K562 (cell line): ENCODE data around the gene ALOXE3. TPM values are rescaled to one million over a fixed set of nuclear protein-coding genes. Genes with fewer than 3 reads are reported as not detected.

Experiments used
- ADNP ChIP-seq: fragments of 200-800 bp; sonication (Bioruptor generic); IDR thresholded peaks from 2 replicates; pipeline ENCODE4 v1.6.1; 2016; ENCODE audit warnings: missing genetic modification characterization, missing compliant biosample characterization
- CCNT2 ChIP-seq: IDR thresholded peaks from 2 replicates; pipeline ENCODE4 v1.6.1; 2011; ENCODE audit warnings: borderline replicate concordance, low read depth, mild to moderate bottlenecking, moderate library complexity, mixed read lengths, low read length; ENCODE audit not compliant: insufficient read length; ENCODE audit errors: extremely low read depth
- COPS2 ChIP-seq: fragments of 450-650 bp; conservative IDR thresholded peaks from 2 replicates; pipeline ENCODE4 v1.6.1; 2016; ENCODE audit warnings: mild to moderate bottlenecking, moderate library complexity
- FOXJ3 ChIP-seq: sonication (generic); formaldehyde crosslinking; IDR thresholded peaks from 2 replicates; pipeline ENCODE4 v1.4.0; 2020; ENCODE audit warnings: mild to moderate bottlenecking, missing genetic modification reagents
- MEF2A ChIP-seq: IDR thresholded peaks from 2 replicates; pipeline ENCODE4 v1.6.1; 2011; ENCODE audit warnings: low read depth, mild to moderate bottlenecking, low read length, moderate library complexity; ENCODE audit not compliant: control insufficient read depth
- MYNN ChIP-seq, 2 experiments: sonication (generic); formaldehyde crosslinking in 1 of 2; IDR thresholded peaks; 2 replicates each; pipeline versions ENCODE4 v1.5.0 to v1.6.1; 2016 to 2020; ENCODE audit warnings: antibody characterized with exemption in 1 of 2, missing genetic modification reagents in 1 of 2
- NR2C2 ChIP-seq, 2 experiments: fragments of 200-800 bp in 1 of 2; sonication (Bioruptor generic) in 1 of 2; sonication (generic) in 1 of 2; formaldehyde crosslinking in 1 of 2; IDR thresholded peaks; 2 replicates each; pipeline versions ENCODE4 v1.6.1 to v1.8.0; 2016 to 2022; ENCODE audit warnings: mild to moderate bottlenecking in 1 of 2, missing compliant biosample characterization in 1 of 2, missing genetic modification characterization in 1 of 2, missing genetic modification reagents in 1 of 2
- POLR2B ChIP-seq: fragments of 450-650 bp; IDR thresholded peaks from 2 replicates; pipeline ENCODE4 v1.6.1; 2018; ENCODE audit warnings: low read depth; ENCODE audit not compliant: partially characterized antibody
- RB1 ChIP-seq: fragments of 450-650 bp; IDR thresholded peaks from 2 replicates; pipeline ENCODE4 v1.6.1; 2017; ENCODE audit warnings: low read depth, mild to moderate bottlenecking
- RBM39 ChIP-seq: fragments of 200-400 bp; formaldehyde crosslinking; optimal IDR thresholded peaks from 2 replicates; pipeline ENCODE3; 2018; ENCODE audit warnings: low read depth, low read length
- RFX7 ChIP-seq: fragments of 250-450 bp; sonication (Bioruptor Pico); IDR thresholded peaks from 2 replicates; pipeline ENCODE4 v1.5.1; 2021; ENCODE audit warnings: mild to moderate bottlenecking
- YBX1 ChIP-seq: fragments of 450-650 bp; IDR thresholded peaks from 2 replicates; pipeline ENCODE4 v1.7.1; 2016; ENCODE audit warnings: mild to moderate bottlenecking
- ZNF197 ChIP-seq: fragments of 200-800 bp; sonication (Bioruptor generic); IDR thresholded peaks from 2 replicates; pipeline ENCODE4 v1.6.1; 2016; ENCODE audit warnings: low read depth, missing genetic modification characterization, missing compliant biosample characterization
- ZNF830 ChIP-seq: fragments of 250-450 bp; sonication (Bioruptor Pico); IDR thresholded peaks from 2 replicates; pipeline ENCODE4 v1.5.0; 2021; ENCODE audit warnings: mild to moderate bottlenecking
- polyA plus RNA-seq, 8 experiments: library from polyadenylated mRNA; depleted of rRNA in 4 of 8; stranded (reverse) in 5 of 8; unstranded in 3 of 8; fragments of >200 nt; fragmentation: Nextera tagmentation in 2 of 8; fragmentation: Illumina TruSeq in 1 of 8; extraction: Ambion mirVana in 2 of 8; extraction: Trizol in 1 of 8; gene quantifications; 2 replicates each; pipeline versions ENCODE4 v1.2.1 to v1.2.3, GENCODE V29; 2011 to 2014; ENCODE audit warnings: inconsistent platforms in 1 of 8, missing spikeins in 1 of 8
- total RNA-seq, 7 experiments: library from RNA; depleted of rRNA in 6 of 7; stranded (reverse); fragments of >200 nt in 6 of 7; fragmentation: Illumina TruSeq in 2 of 7; extraction: Trizol in 2 of 7; gene quantifications; 2 replicates each; pipeline versions ENCODE4 v1.2.1 to v1.2.3, GENCODE V29; 2011 to 2021; ENCODE audit warnings: low replicate concordance in 1 of 7
- TF ChIP-seq, protein P1 (sequence below): sonication (generic); formaldehyde crosslinking; IDR thresholded peaks from 2 replicates; pipeline ENCODE4 v1.8.1; 2023; ENCODE audit warnings: mild to moderate bottlenecking, missing genetic modification reagents
- TF ChIP-seq, protein P2 (sequence below): fragments of 250-450 bp; sonication (Bioruptor Pico); IDR thresholded peaks from 2 replicates; pipeline ENCODE4 v1.8.0; 2022; ENCODE audit warnings: moderate library complexity, mild to moderate bottlenecking, inconsistent platforms
- TF ChIP-seq, protein P3 (sequence below): fragments of 150-350 bp; IDR thresholded peaks from 2 replicates; pipeline ENCODE4 v1.6.1; 2014; ENCODE audit warnings: low read depth, mild to moderate bottlenecking, low read length, borderline replicate concordance

ALOXE3 gene
- total and polyA plus RNA-seq, 9 of the 15 experiments (the other 6 are each of a cell fraction or from before 2014, with no cell fraction given) = 0.04 TPM; not detected in 8

DNA sequence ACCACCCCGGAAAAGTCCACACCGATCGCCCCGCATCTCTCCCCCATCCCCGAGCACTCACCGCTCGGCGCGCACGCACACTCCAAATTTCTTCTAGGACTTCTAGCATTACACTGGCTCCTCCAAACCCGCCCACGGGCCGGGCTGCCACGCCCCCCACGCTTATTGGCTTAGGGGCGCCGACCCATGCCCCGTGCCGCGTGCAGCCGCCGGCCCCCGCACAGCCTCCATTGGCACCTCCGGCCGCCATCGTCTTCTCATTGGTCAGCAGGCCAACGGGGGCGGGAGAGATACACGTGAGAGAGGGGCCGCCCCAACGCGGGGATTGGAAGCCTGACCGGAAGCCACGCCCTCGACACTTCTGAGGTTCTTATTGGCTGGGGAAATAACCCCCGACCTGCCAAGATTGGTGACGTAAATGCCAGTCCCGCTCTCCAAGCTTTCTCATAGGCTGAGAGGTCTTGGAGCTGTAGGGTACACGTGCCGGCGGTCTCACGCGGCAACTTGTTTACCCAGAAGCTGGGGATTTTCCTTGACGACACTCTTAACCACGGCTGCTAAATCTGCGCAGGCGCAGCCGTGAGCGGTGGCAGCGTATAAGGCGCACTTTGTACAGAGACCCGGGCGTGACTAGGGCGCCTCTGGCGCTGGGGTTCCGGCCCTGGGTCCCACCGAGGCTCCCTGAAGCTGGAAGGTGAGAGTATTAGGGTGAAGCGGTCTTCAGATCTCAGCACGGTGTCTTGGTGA lies 38.1 kb upstream of the ALOXE3 start (continued):
- TF ChIP-seq NR2C2 (CRISPR knock-in tag; IDR thresholded peaks at IDR 0.05) (peak; percentile 70), NR2C2 (tag; IDR thresholded peaks at IDR 0.05) (peak; percentile 97), POLR2B (peak; percentile 61), FOXJ3 (CRISPR knock-in tag) (no peak; the same call in 1 of the 2 replicates), COPS2 (no peak), ZNF830 (CRISPR knock-in tag) (no peak), MEF2A (no peak), YBX1 (no peak), RB1 (no peak), RBM39 (no peak), CCNT2 (peak; percentile 85), RFX7 (no peak), ADNP (tag) (no peak), ZNF197 (no peak), MYNN (IDR thresholded peaks at IDR 0.05) (peak; percentile 18; the same call in 1 of the 2 replicates), MYNN (CRISPR knock-in tag; IDR thresholded peaks at IDR 0.05) (no peak)
- TF ChIP-seq, protein P1, sequence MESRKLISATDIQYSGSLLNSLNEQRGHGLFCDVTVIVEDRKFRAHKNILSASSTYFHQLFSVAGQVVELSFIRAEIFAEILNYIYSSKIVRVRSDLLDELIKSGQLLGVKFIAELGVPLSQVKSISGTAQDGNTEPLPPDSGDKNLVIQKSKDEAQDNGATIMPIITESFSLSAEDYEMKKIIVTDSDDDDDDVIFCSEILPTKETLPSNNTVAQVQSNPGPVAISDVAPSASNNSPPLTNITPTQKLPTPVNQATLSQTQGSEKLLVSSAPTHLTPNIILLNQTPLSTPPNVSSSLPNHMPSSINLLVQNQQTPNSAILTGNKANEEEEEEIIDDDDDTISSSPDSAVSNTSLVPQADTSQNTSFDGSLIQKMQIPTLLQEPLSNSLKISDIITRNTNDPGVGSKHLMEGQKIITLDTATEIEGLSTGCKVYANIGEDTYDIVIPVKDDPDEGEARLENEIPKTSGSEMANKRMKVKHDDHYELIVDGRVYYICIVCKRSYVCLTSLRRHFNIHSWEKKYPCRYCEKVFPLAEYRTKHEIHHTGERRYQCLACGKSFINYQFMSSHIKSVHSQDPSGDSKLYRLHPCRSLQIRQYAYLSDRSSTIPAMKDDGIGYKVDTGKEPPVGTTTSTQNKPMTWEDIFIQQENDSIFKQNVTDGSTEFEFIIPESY = no peak; the same call in 1 of the 2 replicates
- TF ChIP-seq, protein P2, sequence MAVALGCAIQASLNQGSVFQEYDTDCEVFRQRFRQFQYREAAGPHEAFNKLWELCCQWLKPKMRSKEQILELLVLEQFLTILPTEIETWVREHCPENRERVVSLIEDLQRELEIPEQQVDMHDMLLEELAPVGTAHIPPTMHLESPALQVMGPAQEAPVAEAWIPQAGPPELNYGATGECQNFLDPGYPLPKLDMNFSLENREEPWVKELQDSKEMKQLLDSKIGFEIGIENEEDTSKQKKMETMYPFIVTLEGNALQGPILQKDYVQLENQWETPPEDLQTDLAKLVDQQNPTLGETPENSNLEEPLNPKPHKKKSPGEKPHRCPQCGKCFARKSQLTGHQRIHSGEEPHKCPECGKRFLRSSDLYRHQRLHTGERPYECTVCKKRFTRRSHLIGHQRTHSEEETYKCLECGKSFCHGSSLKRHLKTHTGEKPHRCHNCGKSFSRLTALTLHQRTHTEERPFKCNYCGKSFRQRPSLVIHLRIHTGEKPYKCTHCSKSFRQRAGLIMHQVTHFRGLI (CRISPR knock-in tag) = no peak
- TF ChIP-seq, protein P3, sequence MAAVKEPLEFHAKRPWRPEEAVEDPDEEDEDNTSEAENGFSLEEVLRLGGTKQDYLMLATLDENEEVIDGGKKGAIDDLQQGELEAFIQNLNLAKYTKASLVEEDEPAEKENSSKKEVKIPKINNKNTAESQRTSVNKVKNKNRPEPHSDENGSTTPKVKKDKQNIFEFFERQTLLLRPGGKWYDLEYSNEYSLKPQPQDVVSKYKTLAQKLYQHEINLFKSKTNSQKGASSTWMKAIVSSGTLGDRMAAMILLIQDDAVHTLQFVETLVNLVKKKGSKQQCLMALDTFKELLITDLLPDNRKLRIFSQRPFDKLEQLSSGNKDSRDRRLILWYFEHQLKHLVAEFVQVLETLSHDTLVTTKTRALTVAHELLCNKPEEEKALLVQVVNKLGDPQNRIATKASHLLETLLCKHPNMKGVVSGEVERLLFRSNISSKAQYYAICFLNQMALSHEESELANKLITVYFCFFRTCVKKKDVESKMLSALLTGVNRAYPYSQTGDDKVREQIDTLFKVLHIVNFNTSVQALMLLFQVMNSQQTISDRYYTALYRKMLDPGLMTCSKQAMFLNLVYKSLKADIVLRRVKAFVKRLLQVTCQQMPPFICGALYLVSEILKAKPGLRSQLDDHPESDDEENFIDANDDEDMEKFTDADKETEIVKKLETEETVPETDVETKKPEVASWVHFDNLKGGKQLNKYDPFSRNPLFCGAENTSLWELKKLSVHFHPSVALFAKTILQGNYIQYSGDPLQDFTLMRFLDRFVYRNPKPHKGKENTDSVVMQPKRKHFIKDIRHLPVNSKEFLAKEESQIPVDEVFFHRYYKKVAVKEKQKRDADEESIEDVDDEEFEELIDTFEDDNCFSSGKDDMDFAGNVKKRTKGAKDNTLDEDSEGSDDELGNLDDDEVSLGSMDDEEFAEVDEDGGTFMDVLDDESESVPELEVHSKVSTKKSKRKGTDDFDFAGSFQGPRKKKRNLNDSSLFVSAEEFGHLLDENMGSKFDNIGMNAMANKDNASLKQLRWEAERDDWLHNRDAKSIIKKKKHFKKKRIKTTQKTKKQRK = peak; percentile 58; the same call in 1 of the 2 replicates
